Measurements from ENCODE around the gene VASN. TPM values are rescaled to one million over a fixed set of nuclear protein-coding genes. Genes with fewer than 3 reads are reported as not detected.

VASN gene
- total RNA-seq, 2 experiments from 2014 or later, result not detected

DNA sequence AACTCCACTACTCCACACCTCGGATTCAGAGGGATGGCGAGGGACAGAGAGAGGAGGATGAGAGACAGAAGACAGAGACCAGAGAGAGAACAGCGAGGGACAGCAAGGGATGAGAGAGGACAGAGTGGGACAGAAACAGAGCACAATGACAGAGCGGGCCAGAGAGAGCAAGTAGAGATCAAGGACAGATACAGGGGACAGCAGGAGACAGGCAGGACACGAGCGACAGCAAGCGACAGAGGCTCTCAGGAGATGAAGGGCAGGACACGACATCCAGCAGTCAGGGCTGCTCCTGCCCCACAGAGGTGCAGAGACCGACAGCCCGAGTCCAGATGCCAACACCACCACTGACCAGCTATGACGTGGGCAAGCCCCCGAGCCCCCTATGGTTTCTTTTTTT is 29.9 kb downstream of the VASN start:
- no peak overlapping the region for H3K27ac Mint-ChIP-seq
- no peaks in the 10 kb centered on the region for H3K9me3 Mint-ChIP-seq
- H3K36me3 Mint-ChIP-seq (ENCODE audit: low read depth), result peaks cover 49% of the 10 kb centered on the region
- peaks cover 5% of the 10 kb centered on the region for H3K4me1 Mint-ChIP-seq
- H3K27me3 Mint-ChIP-seq, result no peaks in the 10 kb centered on the region
- POLR2A ChIA-PET, result interaction anchor here (0.6 kb wide), 2 partner anchors 51 to 147 kb away, joined by 3 read pairs; no protein-coding TSS in a partner anchor
- no peak for DNase-seq
- CTCF ChIA-PET, result interaction anchor here (0.7 to 3.0 kb wide), 7 partner anchors 12 to 148 kb away, joined by 4 to 24 read pairs (median 7); partner anchors contain the start of gene CORO7
- no peak overlapping the region for H3K4me3 Mint-ChIP-seq

DNA sequence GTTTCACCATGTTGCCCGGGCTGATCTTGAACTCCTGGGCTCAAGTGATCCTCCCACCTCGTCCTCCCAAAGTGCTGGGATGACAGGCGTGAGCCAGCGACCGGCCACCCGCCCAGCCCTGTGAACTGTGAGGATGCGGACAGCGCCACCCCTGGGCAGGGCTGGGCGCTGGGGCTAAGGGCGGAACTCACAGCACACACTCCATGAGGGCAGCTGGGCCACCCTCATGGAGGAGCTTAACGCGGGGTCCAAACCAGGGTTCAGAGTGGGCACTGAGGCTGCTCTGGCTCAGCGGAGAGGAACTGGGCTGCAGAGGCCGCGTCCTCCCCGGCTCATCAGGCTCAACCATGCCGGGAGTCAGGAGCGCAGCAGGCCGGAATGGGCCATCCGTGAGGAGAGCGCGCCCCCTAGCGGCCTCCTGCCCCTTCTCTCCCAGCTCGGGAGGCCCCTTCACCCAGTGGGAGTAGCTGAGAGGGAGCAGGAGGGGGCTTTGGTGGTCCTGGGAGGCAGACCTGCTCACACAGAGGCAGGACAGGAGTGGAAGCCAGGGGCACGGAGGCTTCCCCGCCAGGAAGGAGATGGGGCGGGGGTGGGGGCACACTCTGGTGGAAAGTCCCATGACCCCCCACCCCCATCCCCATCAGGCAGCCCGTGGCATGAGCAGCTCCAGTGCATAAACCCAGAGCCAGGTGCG is 30.9 kb downstream of the VASN start:
- H3K27ac Mint-ChIP-seq, result no peak overlapping the region
- ChIA-PET POLR2A (no interaction called here), CTCF (interaction anchor here (0.5 to 3.0 kb wide), 20 partner anchors 10 to 1354 kb away, joined by 3 to 24 read pairs (median 4); partner anchors contain the start of gene CORO7)
- peak; percentile 67 for DNase-seq
- H3K36me3 Mint-ChIP-seq (ENCODE audit: low read depth), result peaks cover 47% of the 10 kb centered on the region
- no peaks in the 10 kb centered on the region for H3K9me3 Mint-ChIP-seq
- no peak overlapping the region for H3K4me3 Mint-ChIP-seq
- H3K27me3 Mint-ChIP-seq, result no peaks in the 10 kb centered on the region
- H3K4me1 Mint-ChIP-seq, result peaks cover 5% of the 10 kb centered on the region

DNA sequence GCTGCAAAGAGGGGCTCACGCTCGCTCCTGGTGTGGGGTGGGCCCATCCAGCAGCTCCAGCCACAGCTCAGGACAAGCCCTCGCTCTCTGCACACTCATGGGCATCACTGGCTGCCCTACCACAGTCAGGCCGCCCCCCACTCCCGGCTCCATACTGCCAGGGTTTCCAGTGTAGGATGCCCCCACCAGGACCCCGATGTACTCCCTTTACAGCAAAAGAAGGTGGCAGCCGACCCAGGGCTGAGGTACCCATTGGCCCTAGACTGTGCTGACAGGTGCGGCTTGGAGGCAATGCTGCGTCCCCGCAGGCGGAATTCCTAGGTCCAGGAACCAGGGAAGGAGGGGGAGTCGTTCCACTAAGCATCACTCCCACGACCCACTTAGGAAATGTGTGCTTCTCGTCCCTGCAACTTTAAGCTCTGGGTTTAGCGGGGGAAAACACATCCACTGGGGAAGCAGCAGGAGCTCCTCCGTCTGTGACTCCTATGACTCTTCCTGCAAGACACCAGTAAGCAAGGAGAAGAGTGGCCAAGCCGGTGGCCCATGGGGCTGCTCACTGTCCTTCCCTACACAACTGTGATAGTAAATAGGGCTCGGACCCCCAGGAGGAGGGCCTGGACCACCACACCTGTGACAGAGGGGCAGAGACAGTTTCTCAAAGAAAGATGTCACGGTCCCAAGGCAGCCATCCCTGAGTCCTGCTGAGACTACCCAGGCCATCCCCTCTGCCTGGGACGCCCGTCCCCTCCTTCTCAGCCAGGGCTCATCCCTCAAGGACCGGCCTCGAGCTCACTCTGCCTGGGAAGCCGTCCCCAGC is 31.7 kb downstream of the VASN start:
- POLR2A ChIA-PET, result no interaction called here
- no peak for DNase-seq
- H3K9me3 Mint-ChIP-seq, result no peaks in the 10 kb centered on the region
- no peaks in the 10 kb centered on the region for H3K27me3 Mint-ChIP-seq
- peaks cover 5% of the 10 kb centered on the region for H3K4me1 Mint-ChIP-seq
- no peak overlapping the region for H3K27ac Mint-ChIP-seq
- CTCF ChIA-PET, result interaction anchor here (0.6 to 3.0 kb wide), 21 partner anchors 10 to 1355 kb away, joined by 3 to 24 read pairs (median 3); partner anchors contain the start of gene CORO7
- H3K4me3 Mint-ChIP-seq, result no peak overlapping the region
- peaks cover 47% of the 10 kb centered on the region for H3K36me3 Mint-ChIP-seq (ENCODE audit: low read depth)

DNA sequence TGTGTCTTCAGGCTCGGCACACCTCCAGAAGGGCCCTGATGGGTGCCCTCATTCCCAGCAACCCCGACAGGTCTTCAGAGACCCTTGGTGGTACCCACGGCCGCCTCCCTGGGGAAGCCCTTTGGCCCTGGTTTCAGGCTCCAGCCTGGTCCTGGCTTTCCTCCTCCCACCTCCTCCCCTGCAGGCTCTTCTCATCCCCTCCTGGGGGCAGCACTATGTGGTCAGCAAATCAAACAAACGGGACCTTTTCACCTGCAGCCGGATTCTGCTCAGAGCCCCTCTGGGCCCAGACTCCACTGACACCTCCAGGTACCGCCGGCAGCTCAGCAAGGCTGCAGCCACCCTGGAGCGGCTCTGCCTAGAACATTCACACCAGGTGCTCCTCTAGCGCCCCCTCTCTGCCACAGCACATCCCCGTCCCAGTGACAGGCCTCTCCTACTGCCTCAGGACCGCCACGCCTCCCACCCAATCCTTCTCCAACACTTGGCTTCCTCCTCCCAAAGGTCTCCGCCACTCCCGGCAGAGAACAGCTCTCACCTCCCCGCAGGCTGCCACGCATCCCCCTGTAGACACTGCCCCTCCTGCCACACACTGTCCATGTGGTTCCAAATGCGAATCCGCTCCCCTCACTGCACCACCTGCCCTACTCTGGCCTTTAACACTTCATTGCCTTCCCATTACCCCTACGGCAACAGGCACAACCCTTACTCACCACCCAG is 32.8 kb downstream of the VASN start:
- POLR2A ChIA-PET, result no interaction called here
- H3K36me3 Mint-ChIP-seq (ENCODE audit: low read depth), result peaks cover 42% of the 10 kb centered on the region

DNA sequence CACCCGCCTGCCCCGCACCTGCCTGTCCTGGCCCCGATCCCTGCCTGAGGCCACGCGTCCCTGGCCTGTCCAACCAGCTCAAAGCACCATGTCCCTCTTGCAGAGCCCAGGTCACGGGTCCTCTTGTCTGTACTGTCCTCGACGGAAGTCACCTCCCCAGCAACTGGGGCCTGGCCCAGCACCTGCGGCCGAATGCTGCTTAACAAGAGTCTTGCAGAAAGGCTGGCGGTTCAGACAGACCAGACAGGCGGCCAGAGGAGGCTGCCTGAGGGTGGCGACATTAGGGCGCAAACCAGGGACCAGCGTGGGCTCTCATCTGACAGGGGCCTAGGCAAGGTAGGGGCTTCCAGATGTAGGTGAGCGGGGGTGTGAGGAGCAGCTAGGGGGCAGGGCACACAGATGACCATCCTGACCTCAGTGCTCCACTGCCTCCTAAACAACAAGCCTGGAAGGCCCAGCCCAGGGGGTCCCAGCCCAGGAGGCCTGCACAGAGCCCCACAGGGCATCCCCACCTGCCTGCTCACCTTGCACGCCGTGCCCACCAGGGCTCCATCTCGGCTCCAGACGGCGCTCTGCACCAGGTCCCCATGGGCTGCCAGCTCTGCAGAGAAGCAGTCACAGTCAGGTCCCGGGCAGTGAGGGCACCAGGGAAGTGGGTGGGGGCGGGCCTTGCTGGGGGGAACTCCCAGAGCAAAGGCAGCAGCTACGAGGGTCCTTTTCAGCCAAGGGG is 33.5 kb downstream of the VASN start:
- H3K9me3 Mint-ChIP-seq, result no peaks in the 10 kb centered on the region
- POLR2A ChIA-PET, result no interaction called here
- no peak for DNase-seq
- H3K36me3 Mint-ChIP-seq (ENCODE audit: low read depth), result peaks cover 37% of the 10 kb centered on the region
- H3K27ac Mint-ChIP-seq, result no peak overlapping the region
- no peaks in the 10 kb centered on the region for H3K27me3 Mint-ChIP-seq
- H3K4me3 Mint-ChIP-seq, result no peak overlapping the region
- CTCF ChIA-PET, result interaction anchor here (0.8 kb wide), 1 partner anchor 9 kb away, joined by 4 read pairs; no protein-coding TSS in a partner anchor
- H3K4me1 Mint-ChIP-seq, result peaks cover 6% of the 10 kb centered on the region

More for the DNA sequence above, 32.8 kb downstream of the VASN start:
- Mint-ChIP-seq H3K27ac (peak overlapping the region; percentile 78), H3K9me3 (no peaks in the 10 kb centered on the region), H3K4me3 (no peak overlapping the region), H3K27me3 (no peaks in the 10 kb centered on the region), H3K4me1 (peaks cover 5% of the 10 kb centered on the region)
- CTCF ChIA-PET, result interaction anchor here (0.6 to 3.0 kb wide), 6 partner anchors 9 to 1401 kb away, joined by 3 to 24 read pairs (median 3); partner anchors contain the start of gene CORO7
- peak; percentile 50 for DNase-seq

DNA sequence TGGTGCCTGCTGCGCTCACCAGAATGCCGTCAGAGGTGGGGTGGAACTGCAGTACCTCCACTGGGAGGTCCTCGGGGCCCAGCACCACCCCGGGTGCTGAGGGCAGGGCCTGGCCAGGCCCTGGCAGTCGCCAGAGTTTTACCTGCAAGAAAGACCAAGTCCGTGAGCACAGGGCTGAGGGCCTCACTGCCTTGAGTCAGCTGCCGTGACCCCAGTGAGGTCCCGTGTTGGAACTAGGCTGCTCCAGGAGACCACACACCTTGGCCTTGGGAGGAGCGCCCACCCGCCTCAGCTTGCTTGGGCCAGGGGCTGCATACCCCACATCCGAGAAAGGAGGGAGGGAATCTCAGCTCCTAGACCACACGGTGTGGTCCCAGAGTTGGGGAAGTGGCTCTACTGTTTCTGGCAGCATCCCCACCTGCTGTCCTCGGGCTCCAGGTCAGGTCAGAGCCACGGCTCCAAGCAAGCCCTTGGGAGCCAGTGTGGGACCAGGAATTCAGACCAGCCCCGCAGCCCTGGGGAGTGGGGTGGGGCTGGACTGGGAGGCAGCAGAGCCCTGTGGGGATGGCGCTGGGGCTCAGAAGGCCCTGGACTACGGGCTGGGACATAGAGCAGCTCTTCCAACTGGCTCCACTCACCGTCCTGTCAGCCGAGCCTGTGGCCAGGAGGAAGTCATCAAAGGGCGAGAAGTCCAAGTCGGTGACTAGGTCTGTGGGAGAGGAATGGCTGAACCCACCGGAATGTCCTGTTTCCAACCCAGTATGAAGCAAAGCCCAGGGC is 36.1 kb downstream of the VASN start:
- no peaks in the 10 kb centered on the region for H3K27me3 Mint-ChIP-seq
- H3K36me3 Mint-ChIP-seq (ENCODE audit: low read depth), result peaks cover 36% of the 10 kb centered on the region
- DNase-seq, result no peak
- no peak overlapping the region for H3K4me3 Mint-ChIP-seq
- POLR2A ChIA-PET, result no interaction called here
- CTCF ChIA-PET, result no interaction called here
- H3K9me3 Mint-ChIP-seq, result no peaks in the 10 kb centered on the region
- peaks cover 20% of the 10 kb centered on the region for H3K4me1 Mint-ChIP-seq
- H3K27ac Mint-ChIP-seq, result no peak overlapping the region

DNA sequence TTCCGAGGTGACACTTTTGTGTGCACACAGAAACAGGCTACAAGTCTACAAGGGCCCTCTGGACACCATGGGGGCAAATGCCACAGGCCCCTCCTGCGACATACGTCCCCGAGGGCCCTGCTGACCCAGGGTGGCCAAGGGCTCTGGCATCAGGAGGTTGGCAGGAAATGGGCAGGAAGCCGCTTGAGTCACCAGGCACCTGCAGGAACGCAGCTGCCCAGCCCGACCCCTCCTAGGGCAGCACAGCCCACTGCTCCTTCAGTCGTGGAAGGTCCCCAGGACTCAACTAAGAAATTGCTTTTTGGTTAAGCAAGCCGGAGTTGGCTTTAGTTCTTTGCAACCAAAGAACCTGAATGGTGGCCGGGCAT is 36.7 kb downstream of the VASN start:
- Mint-ChIP-seq H3K27ac (no peak overlapping the region), H3K4me3 (no peak overlapping the region), H3K36me3 (ENCODE audit: low read depth) (peaks cover 41% of the 10 kb centered on the region), H3K9me3 (no peaks in the 10 kb centered on the region), H3K4me1 (peaks cover 25% of the 10 kb centered on the region), H3K27me3 (no peaks in the 10 kb centered on the region)
- CTCF ChIA-PET, result no interaction called here
- DNase-seq, result no peak
- POLR2A ChIA-PET, result no interaction called here

DNA sequence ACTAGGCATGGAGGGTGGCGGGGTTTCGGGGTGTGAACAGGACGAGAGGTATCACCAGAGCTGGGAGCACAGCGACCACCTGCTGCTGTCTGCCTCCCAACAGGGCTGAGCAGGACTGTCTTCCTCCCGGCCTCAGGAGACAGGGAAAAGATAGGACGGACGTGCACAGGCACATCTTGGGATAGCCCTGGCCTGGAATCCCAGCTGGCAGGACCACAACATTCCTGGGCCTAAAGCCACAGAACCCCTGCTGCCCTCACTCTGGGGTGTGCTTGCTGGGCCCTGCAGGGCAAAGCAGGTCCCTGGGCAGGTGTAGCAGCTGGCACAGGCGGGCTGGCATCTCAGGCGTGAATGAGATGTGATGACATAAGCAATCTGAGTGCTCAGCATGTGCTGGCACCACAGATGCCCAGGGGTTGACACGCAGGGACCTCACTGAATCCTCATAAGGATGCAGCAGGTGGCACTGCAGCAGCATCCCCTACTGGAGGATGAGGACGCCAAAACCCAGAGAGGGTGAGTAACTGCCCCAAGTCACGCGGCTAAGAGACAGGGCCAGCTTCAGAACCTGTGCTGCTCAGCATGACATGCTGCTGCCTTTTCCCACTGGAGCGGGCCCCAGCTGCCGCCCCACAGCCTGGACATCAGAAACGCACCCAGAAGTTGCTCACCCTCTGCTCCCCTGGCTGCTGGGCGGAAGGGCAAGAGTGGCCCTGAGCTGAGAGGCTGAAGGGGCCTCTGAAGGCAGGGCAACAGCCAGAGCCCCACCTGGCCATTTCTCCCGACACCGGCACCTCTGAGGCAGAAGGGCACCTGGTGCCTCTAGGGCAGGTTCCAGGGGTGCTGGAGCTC is 37.7 kb downstream of the VASN start:
- Mint-ChIP-seq H3K9me3 (no peaks in the 10 kb centered on the region), H3K36me3 (ENCODE audit: low read depth) (peaks cover 45% of the 10 kb centered on the region), H3K27ac (no peak overlapping the region), H3K27me3 (no peaks in the 10 kb centered on the region), H3K4me3 (no peak overlapping the region), H3K4me1 (peaks cover 30% of the 10 kb centered on the region)
- CTCF ChIA-PET, result interaction anchor here (0.6 to 1.8 kb wide), 4 partner anchors 9 to 450 kb away, joined by 3 to 4 read pairs (median 4); no protein-coding TSS in a partner anchor
- POLR2A ChIA-PET, result no interaction called here
- DNase-seq, result no peak

DNA sequence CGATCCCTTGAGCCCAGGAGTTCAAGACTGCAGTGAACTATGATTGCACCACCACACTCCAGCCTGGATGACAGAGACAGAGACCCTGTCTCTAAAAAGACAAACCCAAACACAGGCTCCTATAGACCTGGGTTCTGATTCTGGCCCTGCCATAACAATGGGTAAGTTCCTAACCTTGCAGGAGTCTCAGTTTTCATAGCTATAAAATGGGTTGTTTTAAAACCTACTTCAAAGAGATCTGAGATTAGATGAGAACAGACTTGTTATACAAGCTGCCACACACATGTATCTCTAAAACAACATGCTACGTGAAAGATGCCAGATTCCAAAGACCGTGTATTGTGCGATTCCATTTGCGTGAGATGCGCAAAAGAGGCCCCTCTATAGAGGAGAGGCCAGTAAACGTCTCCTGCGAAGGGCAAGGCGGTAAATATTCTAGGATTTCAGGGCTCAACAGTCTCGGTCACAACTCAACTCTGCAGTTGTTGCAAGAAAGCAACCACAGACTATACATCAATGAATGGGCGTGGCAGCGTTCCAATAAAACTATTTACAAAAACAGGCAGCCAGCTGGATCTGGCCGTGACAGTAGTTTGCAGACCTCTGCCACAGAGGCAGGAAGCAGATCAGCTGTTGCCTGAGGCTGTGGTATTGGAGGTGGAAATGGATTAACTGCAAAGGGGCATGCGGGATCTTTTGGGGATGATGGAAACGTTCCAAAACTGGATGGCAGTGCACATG is 38.9 kb downstream of the VASN start:
- peaks cover 38% of the 10 kb centered on the region for H3K4me1 Mint-ChIP-seq
- H3K27ac Mint-ChIP-seq, result peak overlapping the region; percentile 54
- no peaks in the 10 kb centered on the region for H3K9me3 Mint-ChIP-seq
- H3K36me3 Mint-ChIP-seq (ENCODE audit: low read depth), result peaks cover 43% of the 10 kb centered on the region
- H3K4me3 Mint-ChIP-seq, result no peak overlapping the region
- no peak for DNase-seq
- ChIA-PET CTCF (interaction anchor here (0.8 to 1.8 kb wide), 5 partner anchors 8 to 158 kb away, joined by 3 to 4 read pairs (median 3); no protein-coding TSS in a partner anchor), POLR2A (no interaction called here)
- no peaks in the 10 kb centered on the region for H3K27me3 Mint-ChIP-seq

DNA sequence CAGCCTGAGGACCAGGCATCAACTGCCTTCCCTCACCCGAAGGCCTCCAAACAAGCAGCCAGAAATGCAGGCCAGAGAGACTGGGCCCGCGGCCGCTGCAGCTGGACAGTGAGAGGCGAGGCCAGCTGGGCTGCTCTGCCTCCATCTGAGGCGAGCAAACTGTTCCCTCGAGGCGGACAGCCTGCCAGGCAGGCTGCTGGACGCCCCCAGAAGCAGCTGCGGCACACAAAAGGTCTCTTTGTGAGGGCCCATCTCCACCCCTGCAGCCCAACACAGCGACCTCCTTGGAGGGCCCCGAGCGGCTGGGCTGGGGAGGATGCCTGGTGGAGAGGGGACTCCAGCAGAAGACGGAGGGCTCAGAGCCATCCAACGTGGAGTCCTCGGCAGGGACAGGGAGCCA is 40.0 kb downstream of the VASN start:
- Mint-ChIP-seq H3K27ac (no peak overlapping the region), H3K36me3 (ENCODE audit: low read depth) (peaks cover 36% of the 10 kb centered on the region), H3K27me3 (no peaks in the 10 kb centered on the region), H3K4me3 (no peak overlapping the region), H3K4me1 (peaks cover 40% of the 10 kb centered on the region), H3K9me3 (no peaks in the 10 kb centered on the region)
- DNase-seq, result no peak
- ChIA-PET POLR2A (no interaction called here), CTCF (interaction anchor here (3.6 kb wide), 1 partner anchor 9 kb away, joined by 15 read pairs; no protein-coding TSS in a partner anchor)
